SK-N-SH treated with all-trans-retinoic acid at 6 μM for 48 hours (cell line): ENCODE data around the gene BRIX1.

Source experiments
- ATAC-seq: fragments of 200-7000 bp; cut with Tn5 transposase; 3 replicates; pipeline ENCODE4 v1.9.1; 2020; ENCODE audit warnings: mild to moderate bottlenecking, moderate library complexity
- BACH2 ChIP-seq: fragments of 250-450 bp; sonication (Bioruptor Pico); IDR thresholded peaks from 2 replicates; pipeline ENCODE4 v1.9.0; 2021; ENCODE audit warnings: mild to moderate bottlenecking, borderline replicate concordance
- CSDC2 ChIP-seq: fragments of 250-450 bp; sonication (Bioruptor Pico); IDR thresholded peaks from 2 replicates; pipeline ENCODE4 v1.5.0; 2020; ENCODE audit warnings: mild to moderate bottlenecking, moderate library complexity
- ESRRG ChIP-seq: fragments of 250-450 bp; sonication (Bioruptor Pico); IDR thresholded peaks from 2 replicates; pipeline ENCODE4 v1.6.1; 2021; ENCODE audit warnings: mild to moderate bottlenecking
- GLIS3 ChIP-seq: fragments of 250-450 bp; sonication (Bioruptor Pico); IDR thresholded peaks from 2 replicates; pipeline ENCODE4 v1.5.0; 2020; ENCODE audit warnings: mild to moderate bottlenecking, moderate library complexity
- ISL1 ChIP-seq: fragments of 250-450 bp; sonication (Bioruptor Pico); IDR thresholded peaks from 2 replicates; pipeline ENCODE4 v2.1.2; 2022; ENCODE audit warnings: mild to moderate bottlenecking, moderate library complexity
- OSR1 ChIP-seq: fragments of 250-450 bp; sonication (Bioruptor Pico); IDR thresholded peaks from 2 replicates; pipeline ENCODE4 v1.8.0; 2022; ENCODE audit warnings: moderate library complexity, mild to moderate bottlenecking, inconsistent platforms
- PPARA ChIP-seq: fragments of 250-450 bp; sonication (Bioruptor Pico); IDR thresholded peaks from 2 replicates; pipeline ENCODE4 v1.5.0; 2020; ENCODE audit warnings: mild to moderate bottlenecking, borderline replicate concordance
- SNAI2 ChIP-seq: fragments of 250-450 bp; sonication (Bioruptor Pico); IDR thresholded peaks from 2 replicates; pipeline ENCODE4 v1.5.0; 2020; ENCODE audit warnings: mild to moderate bottlenecking, moderate library complexity
- TOX ChIP-seq: fragments of 250-450 bp; sonication (Bioruptor Pico); IDR thresholded peaks from 2 replicates; pipeline ENCODE4 v1.8.0; 2021; ENCODE audit warnings: mild to moderate bottlenecking, moderate library complexity, borderline replicate concordance
- ZC3H10 ChIP-seq: fragments of 250-450 bp; sonication (Bioruptor Pico); IDR thresholded peaks from 2 replicates; pipeline ENCODE4 v1.5.1; 2021; ENCODE audit warnings: mild to moderate bottlenecking, moderate library complexity
- ZFP3 ChIP-seq: fragments of 250-450 bp; sonication (Bioruptor Pico); IDR thresholded peaks from 2 replicates; pipeline ENCODE4 v1.5.0; 2020; ENCODE audit warnings: mild to moderate bottlenecking, moderate library complexity
- ZFP30 ChIP-seq: fragments of 450-650 bp; formaldehyde crosslinking; IDR thresholded peaks from 2 replicates; pipeline ENCODE4 v1.5.0; 2022; ENCODE audit warnings: mild to moderate bottlenecking, moderate library complexity
- ZNF565 ChIP-seq: fragments of 450-650 bp; formaldehyde crosslinking; conservative IDR thresholded peaks from 2 replicates; pipeline ENCODE4 v1.5.0; 2020; ENCODE audit warnings: low read depth, mild to moderate bottlenecking, moderate library complexity
- ZNF70 ChIP-seq: fragments of 450-650 bp; formaldehyde crosslinking; IDR thresholded peaks from 2 replicates; pipeline ENCODE4 v1.5.0; 2020; ENCODE audit warnings: mild to moderate bottlenecking, moderate library complexity
- ZNF8 ChIP-seq: fragments of 450-650 bp; formaldehyde crosslinking; IDR thresholded peaks from 2 replicates; pipeline ENCODE4 v1.5.0; 2020; ENCODE audit warnings: mild to moderate bottlenecking, moderate library complexity
- TF ChIP-seq, protein P1 (sequence below): fragments of 250-450 bp; sonication (Bioruptor Pico); IDR thresholded peaks from 2 replicates; pipeline ENCODE4 v1.5.0; 2020; ENCODE audit warnings: mild to moderate bottlenecking, moderate library complexity
- TF ChIP-seq, protein P2 (sequence below): fragments of 250-450 bp; sonication (Bioruptor Pico); IDR thresholded peaks from 2 replicates; pipeline ENCODE4 v1.8.0; 2020; ENCODE audit warnings: mild to moderate bottlenecking, moderate library complexity, borderline replicate concordance
- TF ChIP-seq, protein P3 (sequence below): fragments of 250-450 bp; sonication (Bioruptor Pico); IDR thresholded peaks from 2 replicates; pipeline ENCODE4 v1.5.1; 2021; ENCODE audit warnings: mild to moderate bottlenecking, moderate library complexity

Gene BRIX1

DNA sequence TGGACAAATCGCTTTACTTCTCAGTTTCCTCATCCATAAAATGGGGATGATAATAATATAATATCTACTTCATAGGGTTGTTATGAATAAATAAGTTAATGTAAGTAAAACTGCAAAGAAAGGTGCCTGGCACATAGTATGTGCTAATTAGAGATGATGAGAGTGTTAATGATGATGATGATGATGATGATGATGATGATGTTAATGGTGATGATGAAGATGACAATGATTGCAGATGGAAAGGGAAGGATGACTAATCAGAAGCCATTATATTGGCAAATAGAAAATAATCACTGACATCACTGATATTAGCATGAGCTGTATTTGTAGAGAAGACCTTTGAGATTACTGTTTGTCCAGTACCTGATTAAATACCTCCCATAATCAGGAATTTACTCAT lies 20.8 kb upstream of the BRIX1 start (continued):
- TF ChIP-seq CSDC2: no peak
- no peak for TF ChIP-seq ZNF565 (CRISPR knock-in tag)

DNA sequence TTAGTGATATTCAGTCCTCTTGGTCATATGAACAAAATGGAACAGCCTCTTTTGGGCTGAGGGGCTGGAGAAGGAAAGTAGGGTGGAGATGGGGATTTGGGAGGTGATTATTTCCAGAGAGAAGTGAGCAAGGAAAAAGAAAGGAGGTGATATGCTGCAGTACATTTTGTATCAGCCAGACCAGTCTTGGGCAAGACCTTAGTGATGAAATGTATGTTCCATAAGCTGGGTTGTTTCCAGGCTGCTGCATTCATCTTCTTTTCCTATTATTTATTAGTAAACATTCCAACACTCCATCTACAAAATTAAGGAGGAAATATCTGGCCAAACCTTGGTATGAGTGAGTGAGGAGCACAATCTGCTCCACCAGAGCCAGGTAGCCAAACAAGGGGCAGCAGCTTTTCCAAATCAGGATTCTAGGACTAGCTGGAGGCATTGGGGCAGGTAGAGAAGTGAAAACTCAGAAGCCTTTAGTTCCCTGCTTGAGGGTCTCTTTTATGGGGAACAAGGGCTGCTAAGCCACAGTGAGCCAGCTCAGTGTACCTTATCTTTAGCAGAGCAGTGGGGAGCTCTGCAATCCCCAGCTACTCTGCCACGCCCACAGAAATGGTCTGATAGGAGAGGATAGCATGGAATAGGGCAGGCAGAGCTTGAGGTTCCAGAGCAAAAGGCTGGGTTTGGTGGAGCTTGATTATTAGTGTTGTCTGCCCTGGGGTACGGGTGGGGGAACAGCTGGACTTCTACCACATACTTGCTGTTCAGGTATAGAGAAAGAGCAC lies 19.7 kb upstream of the BRIX1 start:
- no peak for TF ChIP-seq ISL1 (CRISPR knock-in tag)
- no peak for ATAC-seq

DNA sequence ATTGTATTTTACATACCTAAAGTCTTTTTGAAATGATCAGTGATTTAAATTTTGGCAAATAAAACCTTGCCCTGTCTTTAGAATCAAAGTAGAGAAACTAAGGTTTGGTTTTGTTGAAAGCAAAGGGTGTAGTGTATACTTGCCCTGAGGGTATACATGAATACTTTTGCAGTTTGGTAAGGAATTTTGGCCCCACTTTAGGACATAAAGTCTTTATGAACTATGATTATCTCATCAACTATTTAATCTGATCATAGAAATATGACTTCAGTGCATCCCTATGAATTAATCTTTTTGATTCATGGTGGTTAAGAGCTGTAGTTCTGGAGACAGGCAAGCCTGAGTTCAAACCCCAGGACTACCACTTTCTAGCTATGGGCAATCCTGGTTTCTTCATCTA lies 17.9 kb upstream of the BRIX1 start:
- ATAC-seq: peak; percentile 24; the same call in 2 of the 3 replicates
- 0 out of 2 replicates have a peak, but pooled peaks have one; percentile 14 for TF ChIP-seq ISL1 (CRISPR knock-in tag)
- no peak for TF ChIP-seq PPARA
- TF ChIP-seq, all 23 proteins: peak for 1

DNA sequence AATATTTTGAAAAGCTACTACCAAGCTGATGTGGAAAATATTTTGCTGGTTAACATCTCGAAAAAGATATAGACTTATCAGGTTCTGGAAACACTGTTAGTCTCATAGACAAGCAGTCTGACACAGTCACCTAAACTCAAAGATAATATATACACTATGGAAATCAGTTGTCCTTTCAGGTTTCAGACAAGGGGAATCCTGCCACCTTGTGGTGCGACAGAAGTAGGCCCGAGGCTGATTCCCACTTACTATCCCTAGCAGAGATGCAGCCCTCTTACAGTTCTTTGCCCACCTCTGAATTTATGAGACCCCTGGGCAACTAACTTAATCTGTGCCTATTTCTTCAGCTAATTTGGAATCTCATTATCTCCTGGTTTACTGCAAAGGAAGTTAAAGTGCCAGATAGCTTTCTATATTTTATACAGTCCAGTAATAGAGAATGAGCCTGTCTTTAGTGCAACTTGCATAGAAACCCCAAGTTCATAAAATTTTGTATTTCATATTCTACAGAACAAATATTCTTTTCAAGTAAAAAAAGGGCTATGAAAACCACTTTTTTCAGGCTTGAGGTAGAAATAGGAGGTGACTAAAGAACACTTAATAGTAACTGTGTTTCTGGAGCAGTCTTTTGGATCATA lies 17.1 kb upstream of the BRIX1 start:
- TF ChIP-seq, protein P1, sequence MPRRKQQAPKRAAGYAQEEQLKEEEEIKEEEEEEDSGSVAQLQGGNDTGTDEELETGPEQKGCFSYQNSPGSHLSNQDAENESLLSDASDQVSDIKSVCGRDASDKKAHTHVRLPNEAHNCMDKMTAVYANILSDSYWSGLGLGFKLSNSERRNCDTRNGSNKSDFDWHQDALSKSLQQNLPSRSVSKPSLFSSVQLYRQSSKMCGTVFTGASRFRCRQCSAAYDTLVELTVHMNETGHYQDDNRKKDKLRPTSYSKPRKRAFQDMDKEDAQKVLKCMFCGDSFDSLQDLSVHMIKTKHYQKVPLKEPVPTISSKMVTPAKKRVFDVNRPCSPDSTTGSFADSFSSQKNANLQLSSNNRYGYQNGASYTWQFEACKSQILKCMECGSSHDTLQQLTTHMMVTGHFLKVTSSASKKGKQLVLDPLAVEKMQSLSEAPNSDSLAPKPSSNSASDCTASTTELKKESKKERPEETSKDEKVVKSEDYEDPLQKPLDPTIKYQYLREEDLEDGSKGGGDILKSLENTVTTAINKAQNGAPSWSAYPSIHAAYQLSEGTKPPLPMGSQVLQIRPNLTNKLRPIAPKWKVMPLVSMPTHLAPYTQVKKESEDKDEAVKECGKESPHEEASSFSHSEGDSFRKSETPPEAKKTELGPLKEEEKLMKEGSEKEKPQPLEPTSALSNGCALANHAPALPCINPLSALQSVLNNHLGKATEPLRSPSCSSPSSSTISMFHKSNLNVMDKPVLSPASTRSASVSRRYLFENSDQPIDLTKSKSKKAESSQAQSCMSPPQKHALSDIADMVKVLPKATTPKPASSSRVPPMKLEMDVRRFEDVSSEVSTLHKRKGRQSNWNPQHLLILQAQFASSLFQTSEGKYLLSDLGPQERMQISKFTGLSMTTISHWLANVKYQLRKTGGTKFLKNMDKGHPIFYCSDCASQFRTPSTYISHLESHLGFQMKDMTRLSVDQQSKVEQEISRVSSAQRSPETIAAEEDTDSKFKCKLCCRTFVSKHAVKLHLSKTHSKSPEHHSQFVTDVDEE (CRISPR knock-in tag): no peak
- TF ChIP-seq TOX (CRISPR knock-in tag) (no peak), ESRRG (CRISPR knock-in tag) (no peak), ZNF8 (CRISPR knock-in tag) (no peak), ISL1 (CRISPR knock-in tag) (no peak), ZFP3 (CRISPR knock-in tag) (no peak), OSR1 (CRISPR knock-in tag) (no peak), BACH2 (CRISPR knock-in tag) (no peak), SNAI2 (CRISPR knock-in tag) (no peak)
- TF ChIP-seq, protein P2, sequence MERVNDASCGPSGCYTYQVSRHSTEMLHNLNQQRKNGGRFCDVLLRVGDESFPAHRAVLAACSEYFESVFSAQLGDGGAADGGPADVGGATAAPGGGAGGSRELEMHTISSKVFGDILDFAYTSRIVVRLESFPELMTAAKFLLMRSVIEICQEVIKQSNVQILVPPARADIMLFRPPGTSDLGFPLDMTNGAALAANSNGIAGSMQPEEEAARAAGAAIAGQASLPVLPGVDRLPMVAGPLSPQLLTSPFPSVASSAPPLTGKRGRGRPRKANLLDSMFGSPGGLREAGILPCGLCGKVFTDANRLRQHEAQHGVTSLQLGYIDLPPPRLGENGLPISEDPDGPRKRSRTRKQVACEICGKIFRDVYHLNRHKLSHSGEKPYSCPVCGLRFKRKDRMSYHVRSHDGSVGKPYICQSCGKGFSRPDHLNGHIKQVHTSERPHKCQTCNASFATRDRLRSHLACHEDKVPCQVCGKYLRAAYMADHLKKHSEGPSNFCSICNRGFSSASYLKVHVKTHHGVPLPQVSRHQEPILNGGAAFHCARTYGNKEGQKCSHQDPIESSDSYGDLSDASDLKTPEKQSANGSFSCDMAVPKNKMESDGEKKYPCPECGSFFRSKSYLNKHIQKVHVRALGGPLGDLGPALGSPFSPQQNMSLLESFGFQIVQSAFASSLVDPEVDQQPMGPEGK: no peak
- TF ChIP-seq, protein P3, sequence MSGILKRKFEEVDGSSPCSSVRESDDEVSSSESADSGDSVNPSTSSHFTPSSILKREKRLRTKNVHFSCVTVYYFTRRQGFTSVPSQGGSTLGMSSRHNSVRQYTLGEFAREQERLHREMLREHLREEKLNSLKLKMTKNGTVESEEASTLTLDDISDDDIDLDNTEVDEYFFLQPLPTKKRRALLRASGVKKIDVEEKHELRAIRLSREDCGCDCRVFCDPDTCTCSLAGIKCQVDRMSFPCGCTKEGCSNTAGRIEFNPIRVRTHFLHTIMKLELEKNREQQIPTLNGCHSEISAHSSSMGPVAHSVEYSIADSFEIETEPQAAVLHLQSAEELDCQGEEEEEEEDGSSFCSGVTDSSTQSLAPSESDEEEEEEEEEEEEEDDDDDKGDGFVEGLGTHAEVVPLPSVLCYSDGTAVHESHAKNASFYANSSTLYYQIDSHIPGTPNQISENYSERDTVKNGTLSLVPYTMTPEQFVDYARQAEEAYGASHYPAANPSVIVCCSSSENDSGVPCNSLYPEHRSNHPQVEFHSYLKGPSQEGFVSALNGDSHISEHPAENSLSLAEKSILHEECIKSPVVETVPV (CRISPR knock-in tag): no peak
- peak; percentile 97 for ATAC-seq

DNA sequence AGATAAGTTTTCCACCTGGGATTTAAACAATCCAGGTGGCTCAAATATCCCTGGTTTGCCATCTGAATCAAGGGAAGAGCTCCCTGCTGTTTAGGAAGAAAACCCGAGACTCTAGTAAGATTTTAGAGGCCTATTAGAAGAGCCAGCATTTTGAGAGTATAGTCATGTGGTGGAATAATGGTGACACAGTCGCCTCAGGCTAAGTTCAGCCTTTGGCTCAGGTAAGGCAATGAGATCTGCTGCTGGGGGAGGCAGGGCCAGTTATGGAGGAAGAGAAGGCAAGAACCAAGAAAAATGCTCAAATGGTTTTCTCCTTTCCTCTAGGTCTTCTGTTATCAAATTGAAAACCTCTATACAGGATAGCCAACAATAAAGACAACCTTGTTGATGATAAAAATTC lies 16.4 kb upstream of the BRIX1 start:
- ATAC-seq: no peak
- no peak for TF ChIP-seq GLIS3 (CRISPR knock-in tag)
- no peak for TF ChIP-seq ZFP30
- TF ChIP-seq, protein P1 (CRISPR knock-in tag): no peak
- TF ChIP-seq TOX (CRISPR knock-in tag): no peak
- TF ChIP-seq ZC3H10 (CRISPR knock-in tag): no peak
- no peak for TF ChIP-seq ZNF565 (CRISPR knock-in tag)
- TF ChIP-seq ZNF70 (CRISPR knock-in tag): no peak
- TF ChIP-seq, all 23 proteins: peak for 0
